K562 (cell line): ENCODE measurements around the gene CASKIN2. TPM values are rescaled to one million over a fixed set of nuclear protein-coding genes. Genes with fewer than 3 reads are reported as not detected.
A peak's percentile ranks its signal among the peaks of the same experiment; 100 is the strongest.

Experiments
- ATAC-seq: fragments of 200-7000 bp; cut with Tn5 transposase; 3 replicates; pipeline ENCODE4 v1.9.1; 2020; ENCODE audit warnings: moderate library complexity
- BruUV-seq: library from RNA; stranded (reverse); fragments of 400-500 nt; replicated peaks from 2 replicates; lab custom pipeline; 2021; lab: Mats Ljungman, UMichigan
- CTCF ChIA-PET: fragments of 300-600 bp; formaldehyde crosslinking; extraction: SDS; loops from one replicate; lab custom pipeline; 2021; ENCODE audit warnings: low intra/inter-chr PET ratio; lab: Yijun Ruan, JAX
- POLR2A ChIA-PET: fragments of 300-600, 350-650 bp; sonication (Branson Sonifier 250); formaldehyde crosslinking; extraction: SDS; loops from one replicate; lab custom pipeline; 2021; ENCODE audit warnings: antibody characterized with exemption, inconsistent platforms; lab: Yijun Ruan, JAX
- DNase-seq, 4 experiments: peaks; one replicate each; pipeline versions ENCODE4 v3.0.0 to v3.0.0-alpha.2; 2011 to 2018; ENCODE audit warnings: low spot score in 3 of 4, mixed read lengths in 3 of 4; ENCODE audit errors: extremely low read depth in 1 of 4
- FAIRE-seq: peaks from 2 replicates; lab custom pipeline; 2011; peaks lifted over from hg19 to GRCh38; lab: Jason Lieb, UNC
- H2AFZ ChIP-seq: 2 replicates; pipeline ENCODE4 v1.6.0; 2011; ENCODE audit warnings: low read depth, low read length, control low read depth, inconsistent platforms
- H3K27ac ChIP-seq: fragments of 200-600 bp; 3 replicates; pipeline ENCODE4 v1.8.0; 2011; ENCODE audit warnings: low read depth, mild to moderate bottlenecking, control low read depth, inconsistent platforms, low read length, moderate library complexity, mixed read lengths; ENCODE audit errors: extremely low read depth
- H3K27me3 ChIP-seq, 2 experiments: fragments of 300-600 bp in 1 of 2; 2 replicates in 1 of 2; 3 replicates in 1 of 2; pipeline versions ENCODE4 v1.6.0 to v1.8.0; 2011; ENCODE audit warnings: inconsistent platforms in 2 of 2, low read length in 2 of 2, mild to moderate bottlenecking in 1 of 2, mixed read lengths in 1 of 2, moderate library complexity in 1 of 2; ENCODE audit not compliant: control insufficient read depth in 2 of 2, insufficient read depth in 2 of 2
- H3K36me3 ChIP-seq: fragments of 300-600 bp; 3 replicates; pipeline ENCODE4 v1.8.0; 2011; ENCODE audit warnings: mild to moderate bottlenecking, low read length, inconsistent platforms; ENCODE audit not compliant: control insufficient read depth, insufficient read depth
- H3K4me1 ChIP-seq, 2 experiments: fragments of 200-600 bp in 1 of 2; replicated peaks in 1 of 2; 2 replicates in 1 of 2; 3 replicates in 1 of 2; pipeline versions ENCODE4 v1.5.1 to v1.8.0; 2011; ENCODE audit warnings: inconsistent platforms in 2 of 2, low read length in 2 of 2, mild to moderate bottlenecking in 1 of 2, mixed read lengths in 1 of 2, moderate library complexity in 1 of 2; ENCODE audit not compliant: control insufficient read depth in 2 of 2, insufficient read depth in 2 of 2
- H3K4me2 ChIP-seq: 2 replicates; pipeline ENCODE4 v1.6.1; 2011; ENCODE audit warnings: low read length, control low read depth, inconsistent platforms, mixed read lengths; ENCODE audit not compliant: insufficient read depth
- H3K4me3 ChIP-seq: fragments of 200-600 bp; sonication (generic), shearing (Covaris generic); 2 replicates; pipeline ENCODE4 v1.5.1; 2016; ENCODE audit warnings: control low read depth, inconsistent platforms
- H3K79me2 ChIP-seq: fragments of 200-600 bp; 3 replicates; pipeline ENCODE4 v1.8.0; 2011; ENCODE audit warnings: low read length, inconsistent platforms; ENCODE audit not compliant: control insufficient read depth, insufficient read depth
- H3K9ac ChIP-seq, 2 experiments: 2 replicates each; pipeline versions ENCODE4 v1.6.0 to v1.6.1; 2011; ENCODE audit warnings: low read depth in 2 of 2, low read length in 2 of 2, control low read depth in 1 of 2, inconsistent platforms in 1 of 2, mild to moderate bottlenecking in 1 of 2, mixed read lengths in 1 of 2; ENCODE audit not compliant: insufficient read depth in 1 of 2
- H3K9me1 ChIP-seq: one replicate; pipeline ENCODE4 v1.6.0; 2011; ENCODE audit warnings: inconsistent platforms, mild to moderate bottlenecking, low read length, moderate library complexity; ENCODE audit not compliant: control insufficient read depth, insufficient read depth
- H3K9me3 ChIP-seq: replicated peaks from 2 replicates; pipeline ENCODE4 v1.5.1; 2011; ENCODE audit warnings: low read depth, low read length, inconsistent platforms; ENCODE audit not compliant: control insufficient read depth, insufficient read depth
- H4K20me1 ChIP-seq: replicated peaks from 2 replicates; pipeline ENCODE4 v1.6.1; 2011; ENCODE audit warnings: low read length, inconsistent platforms, mixed read lengths; ENCODE audit not compliant: control insufficient read depth, insufficient read depth
- DNMT1 ChIP-seq: fragments of 450-650 bp; IDR thresholded peaks from 2 replicates; pipeline ENCODE4 v1.6.1; 2016; ENCODE audit warnings: antibody characterized with exemption, mild to moderate bottlenecking
- ELF2 ChIP-seq: fragments of 250-450 bp; sonication (Bioruptor Pico); IDR thresholded peaks from 2 replicates; pipeline ENCODE4 v1.5.0; 2021; ENCODE audit warnings: mild to moderate bottlenecking
- FOXP1 ChIP-seq: sonication (generic); formaldehyde crosslinking; IDR thresholded peaks from 2 replicates; pipeline ENCODE4 v1.8.0; 2022; ENCODE audit warnings: mild to moderate bottlenecking, missing genetic modification reagents
- FUS ChIP-seq: fragments of 200-400 bp; formaldehyde crosslinking; optimal IDR thresholded peaks from 2 replicates; pipeline ENCODE3; 2017; ENCODE audit warnings: low read depth, low read length
- HDAC3 ChIP-seq: fragments of 450-650 bp; IDR thresholded peaks from 2 replicates; pipeline ENCODE4 v1.6.1; 2018; ENCODE audit warnings: borderline replicate concordance, mild to moderate bottlenecking, moderate library complexity; ENCODE audit not compliant: partially characterized antibody
- KAT8 ChIP-seq: fragments of 450-650 bp; IDR thresholded peaks from 2 replicates; pipeline ENCODE4 v1.6.1; 2016; ENCODE audit warnings: low read depth, mild to moderate bottlenecking
- MECOM ChIP-seq: fragments of 250-450 bp; sonication (Bioruptor Pico); IDR thresholded peaks from 2 replicates; pipeline ENCODE4 v1.8.0; 2022; ENCODE audit warnings: inconsistent platforms
- NFE2 ChIP-seq: IDR thresholded peaks from 2 replicates; pipeline ENCODE4 v1.6.1; 2014; ENCODE audit warnings: antibody characterized with exemption, low read depth
- NR2C1 ChIP-seq, 2 experiments: fragments of 450-650 bp; IDR thresholded peaks; 2 replicates each; pipeline ENCODE4 v1.6.1; 2017; ENCODE audit warnings: mild to moderate bottlenecking in 2 of 2, antibody characterized with exemption in 1 of 2, inconsistent platforms in 1 of 2, missing compliant biosample characterization in 1 of 2, missing genetic modification characterization in 1 of 2
- PML ChIP-seq: IDR thresholded peaks from 2 replicates; pipeline ENCODE4 v1.6.1; 2012; ENCODE audit warnings: low read length, inconsistent platforms
- PRPF4 ChIP-seq: fragments of 200-400 bp; formaldehyde crosslinking; IDR thresholded peaks from one replicate; pipeline ENCODE4 v1.6.1; 2017; ENCODE audit warnings: low read length, low read depth, mild to moderate bottlenecking; ENCODE audit not compliant: insufficient read depth, poor library complexity, severe bottlenecking
- XRCC4 ChIP-seq: IDR thresholded peaks from one replicate; pipeline ENCODE4 v1.6.1; 2011; ENCODE audit not compliant: insufficient read depth, insufficient read length; ENCODE audit errors: extremely low read depth
- ZNF175 ChIP-seq: fragments of 200-800 bp; sonication (Bioruptor generic); IDR thresholded peaks from 2 replicates; pipeline ENCODE4 v1.6.1; 2016; ENCODE audit warnings: low read depth, mild to moderate bottlenecking, missing genetic modification characterization, missing compliant biosample characterization
- ZNF324 ChIP-seq: fragments of 250-450 bp; sonication (Bioruptor Pico); IDR thresholded peaks from 2 replicates; pipeline ENCODE4 v1.4.0; 2020; ENCODE audit warnings: mild to moderate bottlenecking
- ZNF778 ChIP-seq: fragments of 450-650 bp; formaldehyde crosslinking; IDR thresholded peaks from 2 replicates; pipeline ENCODE4 v1.4.0; 2020; ENCODE audit warnings: mild to moderate bottlenecking, moderate library complexity
- WGBS: fragments of 100-300 bp; shearing (Covaris generic); methylation state at CpG from one replicate; pipeline ENCODE4 v1.1.6; 2016; ENCODE audit warnings: low coverage, mixed read lengths; ENCODE audit not compliant: insufficient coverage; ENCODE audit errors: missing lambda C conversion rate; 5-methylcytosine and 5-hydroxymethylcytosine counted together
- in situ Hi-C: fragments of 300-500 bp; cut with MboI; formaldehyde crosslinking; loops from 4 replicates; pipeline ENCODE4 v1.15.0; 2018; ENCODE audit warnings: inconsistent platforms, mixed read lengths
- intact Hi-C: fragments of 100-400 bp; cut with micrococcal nuclease; formaldehyde crosslinking; loops from 2 replicates; pipeline ENCODE4 v1.14.2; 2022
- polyA plus RNA-seq, 8 experiments: library from polyadenylated mRNA; depleted of rRNA in 4 of 8; stranded (reverse) in 5 of 8; unstranded in 3 of 8; fragments of >200 nt; fragmentation: Nextera tagmentation in 2 of 8; fragmentation: Illumina TruSeq in 1 of 8; extraction: Ambion mirVana in 2 of 8; extraction: Trizol in 1 of 8; gene quantifications; 2 replicates each; pipeline versions ENCODE4 v1.2.1 to v1.2.3, GENCODE V29; 2011 to 2014; ENCODE audit warnings: inconsistent platforms in 1 of 8, missing spikeins in 1 of 8
- total RNA-seq, 7 experiments: library from RNA; depleted of rRNA in 6 of 7; stranded (reverse); fragments of >200 nt in 6 of 7; fragmentation: Illumina TruSeq in 2 of 7; extraction: Trizol in 2 of 7; gene quantifications; 2 replicates each; pipeline versions ENCODE4 v1.2.1 to v1.2.3, GENCODE V29; 2011 to 2021; ENCODE audit warnings: low replicate concordance in 1 of 7
- TF ChIP-seq, protein P1 (sequence below): fragments of 450-650 bp; IDR thresholded peaks from 2 replicates; pipeline ENCODE4 v1.6.1; 2017; ENCODE audit warnings: antibody characterized with exemption, mild to moderate bottlenecking
- TF ChIP-seq, protein P2 (sequence below), 2 experiments: fragments of 450-650 bp in 1 of 2; sonication (generic) in 1 of 2; formaldehyde crosslinking in 1 of 2; IDR thresholded peaks in 1 of 2; conservative IDR thresholded peaks in 1 of 2; 2 replicates each; pipeline versions ENCODE4 v1.6.1 to v1.8.1; 2016 to 2023; ENCODE audit warnings: mild to moderate bottlenecking in 2 of 2, moderate library complexity in 2 of 2, inconsistent platforms in 1 of 2, missing genetic modification reagents in 1 of 2
- TF ChIP-seq, protein P3 (sequence below): fragments of 250-450 bp; sonication (Bioruptor Pico); IDR thresholded peaks from 2 replicates; pipeline ENCODE4 v1.5.0; 2021

Gene CASKIN2
- total and polyA plus RNA-seq, 9 of the 15 experiments (the other 6 are each of a cell fraction or from before 2014, with no cell fraction given) = 0.01 to 12.2 (median 2.1) TPM

DNA sequence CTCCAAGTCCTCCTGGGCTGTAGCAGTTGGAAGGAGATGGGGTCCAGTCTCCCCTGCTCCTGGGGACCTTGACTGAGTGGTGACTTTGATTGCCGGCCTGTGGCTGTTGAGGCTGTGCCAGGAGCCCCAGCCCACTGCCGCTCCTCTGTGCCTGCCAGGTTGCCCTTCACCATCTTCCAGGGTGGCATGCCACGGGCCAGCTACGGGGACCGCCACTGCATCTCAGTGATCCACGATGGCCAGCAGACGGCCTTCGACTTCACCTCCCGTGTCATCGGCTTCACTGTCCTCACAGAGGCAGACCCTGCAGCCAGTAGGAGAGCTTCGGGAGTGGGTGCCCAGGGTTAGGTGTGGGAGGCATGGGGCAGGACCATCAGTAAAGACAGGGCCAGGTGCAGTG is 48.9 kb upstream of the CASKIN2 start:
- 91% methylated on average over 9 of the region's 11 CpGs for WGBS
- POLR2A ChIA-PET = interaction anchor here (0.9 to 1.7 kb wide), 2 partner anchors 11 to 30 kb away, joined by 3 to 5 read pairs; no protein-coding TSS in a partner anchor
- Histone ChIP-seq H3K4me3 (no peak overlapping the region), H3K27me3 (no peaks in the 10 kb centered on the region), H3K9ac (peak overlapping the region in 1 of 2 experiments; percentile 26; a peak in 1 of 4 replicates), H2AFZ (no peak overlapping the region), H3K4me2 (no peak overlapping the region), H3K9me1 (no peaks in the 10 kb centered on the region), H3K4me1 (peaks cover 0 to 18% of the 10 kb centered on the region in 2 experiments; a peak in 2 of 5 replicates), H4K20me1 (no peaks in the 10 kb centered on the region), H3K79me2 (no peaks in the 10 kb centered on the region), H3K27ac (no peak overlapping the region), H3K36me3 (peaks cover 13% of the 10 kb centered on the region; the same call in 1 of the 3 replicates), H3K9me3 (no peaks in the 10 kb centered on the region)
- no peak for ATAC-seq
- TF ChIP-seq XRCC4 (no peak), KAT8 (no peak), FOXP1 (CRISPR knock-in tag) (no peak), FUS (no peak), ZNF324 (CRISPR knock-in tag) (no peak), NFE2 (no peak), NR2C1 (IDR thresholded peaks at IDR 0.05) (no peak), NR2C1 (tag; IDR thresholded peaks at IDR 0.05) (no peak), ELF2 (CRISPR knock-in tag) (no peak), MECOM (CRISPR knock-in tag) (no peak), PRPF4 (no peak), DNMT1 (no peak), ZNF778 (CRISPR knock-in tag) (no peak), PML (no peak), ZNF175 (CRISPR knock-in tag) (no peak), HDAC3 (no peak)
- TF ChIP-seq, protein P1, sequence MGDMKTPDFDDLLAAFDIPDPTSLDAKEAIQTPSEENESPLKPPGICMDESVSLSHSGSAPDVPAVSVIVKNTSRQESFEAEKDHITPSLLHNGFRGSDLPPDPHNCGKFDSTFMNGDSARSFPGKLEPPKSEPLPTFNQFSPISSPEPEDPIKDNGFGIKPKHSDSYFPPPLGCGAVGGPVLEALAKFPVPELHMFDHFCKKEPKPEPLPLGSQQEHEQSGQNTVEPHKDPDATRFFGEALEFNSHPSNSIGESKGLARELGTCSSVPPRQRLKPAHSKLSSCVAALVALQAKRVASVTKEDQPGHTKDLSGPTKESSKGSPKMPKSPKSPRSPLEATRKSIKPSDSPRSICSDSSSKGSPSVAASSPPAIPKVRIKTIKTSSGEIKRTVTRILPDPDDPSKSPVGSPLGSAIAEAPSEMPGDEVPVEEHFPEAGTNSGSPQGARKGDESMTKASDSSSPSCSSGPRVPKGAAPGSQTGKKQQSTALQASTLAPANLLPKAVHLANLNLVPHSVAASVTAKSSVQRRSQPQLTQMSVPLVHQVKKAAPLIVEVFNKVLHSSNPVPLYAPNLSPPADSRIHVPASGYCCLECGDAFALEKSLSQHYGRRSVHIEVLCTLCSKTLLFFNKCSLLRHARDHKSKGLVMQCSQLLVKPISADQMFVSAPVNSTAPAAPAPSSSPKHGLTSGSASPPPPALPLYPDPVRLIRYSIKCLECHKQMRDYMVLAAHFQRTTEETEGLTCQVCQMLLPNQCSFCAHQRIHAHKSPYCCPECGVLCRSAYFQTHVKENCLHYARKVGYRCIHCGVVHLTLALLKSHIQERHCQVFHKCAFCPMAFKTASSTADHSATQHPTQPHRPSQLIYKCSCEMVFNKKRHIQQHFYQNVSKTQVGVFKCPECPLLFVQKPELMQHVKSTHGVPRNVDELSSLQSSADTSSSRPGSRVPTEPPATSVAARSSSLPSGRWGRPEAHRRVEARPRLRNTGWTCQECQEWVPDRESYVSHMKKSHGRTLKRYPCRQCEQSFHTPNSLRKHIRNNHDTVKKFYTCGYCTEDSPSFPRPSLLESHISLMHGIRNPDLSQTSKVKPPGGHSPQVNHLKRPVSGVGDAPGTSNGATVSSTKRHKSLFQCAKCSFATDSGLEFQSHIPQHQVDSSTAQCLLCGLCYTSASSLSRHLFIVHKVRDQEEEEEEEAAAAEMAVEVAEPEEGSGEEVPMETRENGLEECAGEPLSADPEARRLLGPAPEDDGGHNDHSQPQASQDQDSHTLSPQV = no peak
- TF ChIP-seq, protein P2, sequence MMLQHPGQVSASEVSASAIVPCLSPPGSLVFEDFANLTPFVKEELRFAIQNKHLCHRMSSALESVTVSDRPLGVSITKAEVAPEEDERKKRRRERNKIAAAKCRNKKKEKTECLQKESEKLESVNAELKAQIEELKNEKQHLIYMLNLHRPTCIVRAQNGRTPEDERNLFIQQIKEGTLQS (IDR thresholded peaks at IDR 0.05) = no peak
- TF ChIP-seq, protein P2 (CRISPR knock-in tag; conservative IDR thresholded peaks at IDR 0.05) = no peak
- TF ChIP-seq, protein P3, sequence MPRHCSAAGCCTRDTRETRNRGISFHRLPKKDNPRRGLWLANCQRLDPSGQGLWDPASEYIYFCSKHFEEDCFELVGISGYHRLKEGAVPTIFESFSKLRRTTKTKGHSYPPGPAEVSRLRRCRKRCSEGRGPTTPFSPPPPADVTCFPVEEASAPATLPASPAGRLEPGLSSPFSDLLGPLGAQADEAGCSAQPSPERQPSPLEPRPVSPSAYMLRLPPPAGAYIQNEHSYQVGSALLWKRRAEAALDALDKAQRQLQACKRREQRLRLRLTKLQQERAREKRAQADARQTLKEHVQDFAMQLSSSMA = no peak
- CTCF ChIA-PET = no interaction called here
- intact Hi-C loops (no loop called here), in situ Hi-C loops (no loop called here)
- BruUV-seq = no TSS peak
- no peak for DNase-seq
- no peak for FAIRE-seq
